SIG-M5 treated with dmso at 0.1 percent for 504 hours (cell line): ENCODE data around the gene ADAM30.

Experiments used
- DNase-seq: peaks from one replicate; lab custom pipeline; 2025; ENCODE audit not compliant: unreplicated experiment; lab: John Stamatoyannopoulos, UW

Gene ADAM30

GRCh38 chr1:119909890-119910596 is 13.7 kb upstream of the ADAM30 start:
- no peak for DNase-seq

- DNase-seq, result no peak
Measured at GRCh38 chr1:119908661-119909060, 12.3 kb upstream of the ADAM30 start.

GRCh38 chr1:119906927-119907652 is 10.8 kb upstream of the ADAM30 start:
- no peak for DNase-seq

- no peak for DNase-seq
Measured at GRCh38 chr1:119903443-119903835, 7.1 kb upstream of the ADAM30 start.

GRCh38 chr1:119902775-119903442 is 6.6 kb upstream of the ADAM30 start:
- DNase-seq, result no peak

- DNase-seq, result no peak
Measured at GRCh38 chr1:119898981-119899720, 2.8 kb upstream of the ADAM30 start.

GRCh38 chr1:119898530-119898929 is 2.2 kb upstream of the ADAM30 start:
- DNase-seq, result no peak

- no peak for DNase-seq
Measured at GRCh38 chr1:119895102-119895501, 1.2 kb downstream of the ADAM30 start.

GRCh38 chr1:119893827-119894700 is 2.3 kb downstream of the ADAM30 start:
- no peak for DNase-seq

- DNase-seq, result no peak
Measured at GRCh38 chr1:119893238-119893791, 3.0 kb downstream of the ADAM30 start.

- no peak for DNase-seq
Measured at GRCh38 chr1:119891386-119891785, 4.9 kb downstream of the ADAM30 start.

- DNase-seq, result no peak
Measured at GRCh38 chr1:119888476-119888875, 7.8 kb downstream of the ADAM30 start.

GRCh38 chr1:119887427-119887826 is 8.9 kb downstream of the ADAM30 start:
- DNase-seq, result no peak

GRCh38 chr1:119885903-119886783 is 10.2 kb downstream of the ADAM30 start:
- DNase-seq, result peak; percentile 37

- DNase-seq, result no peak
Measured at GRCh38 chr1:119884711-119885110, 11.6 kb downstream of the ADAM30 start.

GRCh38 chr1:119883826-119884225 is 12.5 kb downstream of the ADAM30 start:
- DNase-seq, result no peak

GRCh38 chr1:119882132-119883049 is 13.9 kb downstream of the ADAM30 start:
- peak; percentile 6 for DNase-seq
